NOMO-1 (cell line): Measurements from ENCODE around the gene KRI1.
A peak's percentile ranks its signal among the peaks of the same experiment; 100 is the strongest.
"Not testable (repeated sequence)": the region's sequence is repeated elsewhere in the genome, so short reads cannot be mapped to it uniquely, and the experiment has no call there.

Experiments
- DNase-seq, 2 experiments: peaks; one replicate each; lab custom pipeline; 2025; ENCODE audit not compliant: unreplicated experiment in 2 of 2; lab: John Stamatoyannopoulos, UW

The KRI1 gene

GRCh38 chr19:10551698-10552301, 14.0 kb downstream of the KRI1 start:
- DNase-seq: peak; percentile 52 to 63

GRCh38 chr19:10551006-10551405, 14.8 kb downstream of the KRI1 start:
- not testable (repeated sequence) for DNase-seq

DNA sequence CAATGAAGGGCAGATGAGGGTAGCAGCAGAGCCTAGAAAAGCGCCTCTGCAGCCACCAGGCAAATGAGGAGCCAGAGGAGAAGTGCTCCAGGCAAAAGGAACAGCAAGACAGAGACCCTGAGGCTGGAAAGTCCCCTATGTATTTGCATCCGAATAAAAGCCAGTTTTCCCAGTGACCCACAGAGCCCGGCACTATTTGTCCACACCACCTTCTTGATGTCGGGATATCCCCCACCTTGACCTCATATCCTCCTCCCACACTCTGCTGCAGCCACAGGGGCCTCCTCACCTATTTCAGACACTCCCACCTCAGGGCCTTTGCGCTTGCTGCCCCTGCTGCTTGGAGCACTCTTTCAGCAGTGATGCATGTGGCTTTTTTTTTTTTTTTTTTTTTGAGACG, 15.5 kb downstream of the KRI1 start:
- DNase-seq: no peak

DNA sequence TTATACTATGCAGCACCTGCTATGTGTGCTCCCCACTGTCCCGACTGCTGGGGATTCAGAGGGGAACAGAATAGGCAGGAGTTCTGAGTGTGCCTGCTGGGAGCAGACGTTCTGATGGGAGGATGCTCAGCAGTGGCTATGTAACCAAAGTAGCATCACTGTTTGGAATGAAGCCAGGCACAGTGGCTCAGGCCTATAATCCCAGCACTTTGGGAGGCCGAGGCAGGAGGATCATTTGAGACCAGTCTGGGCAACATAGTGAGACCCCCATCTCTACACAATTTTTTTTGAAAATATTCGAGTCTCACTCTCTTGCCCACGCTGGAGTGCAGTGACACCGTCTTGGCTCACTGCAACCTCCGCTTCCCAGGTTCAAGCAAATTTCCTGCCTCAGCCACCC, 16.1 kb downstream of the KRI1 start:
- no peak for DNase-seq

DNA sequence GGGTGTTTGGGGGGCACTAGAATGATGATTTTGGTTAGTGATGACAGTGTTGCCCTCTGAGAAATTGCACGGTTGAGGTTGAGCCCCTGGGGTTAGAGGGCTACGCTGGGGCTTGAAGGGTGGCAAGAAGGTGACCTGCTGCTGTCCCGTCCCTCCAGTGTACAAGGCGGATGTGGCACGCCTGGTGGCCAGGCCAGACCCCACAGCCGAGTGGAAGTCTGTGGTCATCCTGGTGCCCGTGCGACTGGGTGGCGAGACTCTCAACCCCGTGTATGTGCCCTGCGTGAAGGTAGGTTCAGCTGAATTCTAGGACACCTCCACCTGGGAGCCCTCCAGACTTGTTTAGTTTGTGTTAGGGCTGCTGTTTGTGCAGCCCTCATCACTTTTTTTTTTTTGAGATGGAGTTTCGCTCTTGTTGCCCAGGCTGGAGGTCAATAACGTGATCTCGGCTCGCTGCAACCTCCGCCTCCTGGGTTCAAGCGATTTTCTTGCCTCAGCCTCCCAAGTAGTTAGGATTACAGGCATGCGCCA, 17.0 kb downstream of the KRI1 start:
- no peak for DNase-seq

DNA sequence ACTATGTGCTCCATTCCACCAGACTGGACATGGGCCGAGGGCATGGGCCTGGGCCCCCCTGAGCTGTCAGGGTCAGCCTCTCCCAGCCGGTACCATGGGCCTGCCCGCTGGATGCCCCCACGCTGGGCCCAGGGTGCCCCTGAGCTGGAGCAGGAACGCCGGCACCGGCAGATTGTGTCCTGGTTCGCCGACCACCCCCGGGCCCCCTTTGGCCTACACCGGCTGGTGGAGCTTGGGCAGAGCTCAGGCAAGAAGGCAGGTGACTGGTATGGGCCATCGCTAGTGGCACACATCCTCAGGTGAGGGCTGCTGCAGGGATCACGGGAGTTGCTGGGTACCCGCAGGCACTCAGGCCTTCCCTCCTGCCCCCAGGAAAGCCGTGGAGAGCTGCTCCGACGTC, 19.0 kb downstream of the KRI1 start:
- no peak for DNase-seq

DNA sequence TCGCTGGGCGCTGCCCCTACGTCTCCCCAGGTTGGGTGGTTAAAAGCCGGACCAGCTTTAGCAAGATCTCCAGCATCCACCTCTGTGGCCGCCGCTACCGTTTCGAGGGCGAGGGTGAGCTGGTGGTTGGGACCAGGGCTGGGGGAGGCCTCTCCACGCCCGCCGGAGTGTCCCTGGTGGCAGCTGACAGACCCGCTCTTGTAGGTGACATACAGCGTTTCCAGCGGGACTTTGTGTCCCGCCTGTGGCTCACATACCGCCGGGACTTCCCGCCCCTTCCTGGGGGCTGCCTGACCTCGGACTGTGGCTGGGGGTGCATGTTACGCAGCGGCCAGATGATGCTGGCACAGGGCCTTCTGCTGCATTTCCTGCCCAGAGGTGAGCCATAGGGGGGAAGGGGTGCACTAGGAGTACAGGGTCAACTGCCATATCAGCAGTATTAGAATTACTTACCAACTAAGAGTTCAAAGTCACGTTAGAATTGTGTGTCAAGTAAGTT, 21.0 kb downstream of the KRI1 start:
- DNase-seq: no peak

- DNase-seq: peak in 1 of 2 experiments; percentile 11
These were observed 21.5 kb downstream of the KRI1 start for GRCh38 chr19:10544242-10544752.

GRCh38 chr19:10543420-10544241, 22.2 kb downstream of the KRI1 start, which contains the start of gene ATG4D:
Gene ATG4D, plus strand, starts transcription at chr19:10543904. Its CDS starts 187 bp downstream, at chr19:10544091.
- DNase-seq: peak; percentile 56 to 60

DNA sequence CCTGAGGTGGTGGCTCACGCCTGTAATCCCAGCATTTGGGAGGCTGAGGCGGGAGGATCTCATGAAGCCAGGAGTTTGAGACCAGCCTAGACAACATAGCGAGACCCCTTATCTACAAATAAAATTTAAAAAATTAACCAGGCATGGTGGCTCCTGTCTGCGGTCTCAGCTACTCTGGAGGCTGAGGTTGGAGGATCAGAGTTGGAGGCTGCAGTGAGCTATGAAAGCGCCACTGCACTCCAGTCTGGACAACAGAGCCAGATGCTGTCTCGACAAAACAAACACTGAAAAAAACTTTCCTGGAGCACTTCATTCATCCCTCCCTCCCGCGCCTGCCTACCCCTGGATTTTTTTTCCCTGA, 22.8 kb downstream of the KRI1 start:
- DNase-seq: no peak

GRCh38 chr19:10539016-10539415, 26.8 kb downstream of the KRI1 start:
- DNase-seq: peak; percentile 29 to 55

DNA sequence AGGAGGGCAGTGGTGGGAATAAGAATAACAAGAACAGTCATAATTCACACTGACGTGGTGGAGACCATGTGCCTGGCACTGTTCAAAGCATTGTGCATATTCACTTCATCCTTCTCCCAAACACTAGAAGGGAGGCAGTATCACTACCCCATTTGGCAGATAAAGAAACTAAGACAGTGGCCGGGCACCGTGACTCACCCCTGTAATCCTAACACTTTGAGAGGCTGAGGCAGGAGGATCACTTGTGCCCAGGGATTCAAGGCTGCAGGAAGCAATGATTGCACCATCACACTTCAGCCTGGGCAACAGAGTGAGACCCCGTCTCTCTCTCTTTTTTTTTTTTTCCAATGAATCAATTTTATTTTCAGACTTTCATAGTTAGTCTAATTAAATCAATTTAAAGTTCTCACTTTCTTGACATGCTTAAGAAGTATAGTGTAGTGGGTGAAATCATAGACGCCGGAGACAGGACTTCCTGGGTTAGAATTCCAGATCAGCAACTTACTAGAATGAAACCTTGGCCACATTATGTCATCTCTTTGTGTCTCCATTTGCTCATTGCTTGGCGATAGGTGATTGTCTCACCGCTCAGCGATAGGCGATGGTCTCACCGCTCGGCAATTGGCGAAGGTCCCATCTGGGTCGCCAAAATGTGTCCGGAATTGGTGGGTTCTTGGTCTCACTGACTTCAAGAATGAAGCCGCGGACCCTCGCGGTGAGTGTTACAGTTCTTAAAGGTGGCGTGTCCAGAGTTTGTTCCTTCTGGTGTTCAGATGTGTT, 27.4 kb downstream of the KRI1 start:
- peak; percentile 23 to 26 for DNase-seq

DNA sequence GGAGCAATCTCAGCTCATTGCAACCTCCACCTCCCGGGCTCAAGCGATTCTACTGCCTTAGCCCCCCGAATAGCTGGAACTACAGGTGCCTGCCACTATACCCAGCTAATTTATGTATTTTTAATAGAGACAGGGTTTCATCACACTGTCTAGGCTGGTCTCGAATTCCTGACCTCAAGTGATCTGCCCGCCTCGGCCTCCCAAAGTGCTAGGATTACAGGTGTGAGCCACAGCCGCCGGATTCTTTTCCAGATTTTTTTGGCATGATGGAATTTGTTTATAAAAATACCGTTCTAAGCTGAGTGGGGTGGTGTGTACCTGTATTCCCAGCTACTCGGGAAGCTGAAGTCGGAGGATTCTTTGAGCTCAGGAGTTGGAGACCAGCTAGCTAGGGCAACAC, 28.1 kb downstream of the KRI1 start:
- DNase-seq: no peak

DNA sequence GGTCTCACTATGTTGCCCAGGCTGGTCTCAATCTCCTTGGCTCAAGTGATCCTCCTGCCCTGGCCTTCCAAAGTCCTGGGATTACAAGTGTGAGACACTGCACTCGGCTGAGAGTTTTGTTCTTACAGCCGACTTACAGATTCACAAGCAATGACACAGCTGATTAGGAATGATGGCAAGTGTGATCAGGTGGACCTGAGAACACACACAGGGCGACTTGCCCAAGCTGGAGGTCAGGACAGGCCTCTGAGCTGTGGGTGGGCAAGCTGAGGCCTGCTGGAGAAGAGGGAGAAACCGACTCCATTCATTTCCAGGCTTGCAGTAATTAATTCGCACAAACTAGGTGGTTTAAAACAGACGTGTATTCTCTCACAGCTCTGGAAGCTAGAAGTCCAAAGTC, 30.2 kb downstream of the KRI1 start:
- no peak for DNase-seq

DNA sequence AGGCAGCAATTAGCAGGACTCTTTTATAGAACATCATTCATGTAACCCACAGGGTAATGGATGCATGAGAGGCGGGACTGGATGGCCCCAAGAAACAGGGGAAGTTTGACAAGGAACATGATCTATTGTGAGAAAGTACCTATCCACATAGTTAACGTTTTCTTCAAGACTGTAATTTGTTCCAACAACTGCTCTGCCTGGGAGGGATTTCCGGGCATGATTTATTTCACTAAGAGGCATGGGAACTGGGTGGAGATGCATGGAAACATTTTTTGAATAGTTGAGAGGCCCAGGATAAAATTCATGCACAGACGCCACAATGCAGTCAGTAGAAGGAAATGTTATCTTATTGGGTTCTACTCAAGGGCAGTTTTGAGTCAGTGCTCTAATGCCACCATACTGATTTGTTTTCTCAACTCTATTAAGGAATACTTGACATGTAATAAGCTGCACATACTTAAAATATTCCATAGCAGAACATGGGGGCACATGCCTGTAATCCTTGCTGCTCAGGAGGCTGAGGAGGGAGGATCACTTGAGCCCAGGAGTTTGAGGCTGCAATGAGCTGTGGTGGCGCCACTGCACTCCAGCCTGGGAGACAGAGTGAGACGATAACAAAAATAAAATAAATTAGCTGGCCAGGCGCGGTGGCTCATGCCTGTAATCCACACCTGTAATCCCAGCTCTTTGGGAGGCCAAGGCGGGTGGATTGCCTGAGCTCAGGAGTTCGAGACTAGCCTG, 32.0 kb downstream of the KRI1 start:
- DNase-seq: peak in 1 of 2 experiments; percentile 30

- no peak for DNase-seq
These were observed 33.4 kb downstream of the KRI1 start for GRCh38 chr19:10532457-10532856.

- not testable (repeated sequence) for DNase-seq
These were observed 38.9 kb downstream of the KRI1 start for GRCh38 chr19:10526887-10527286.

GRCh38 chr19:10525636-10526035, 40.2 kb downstream of the KRI1 start:
- no peak for DNase-seq

GRCh38 chr19:10523135-10523636, 42.6 kb downstream of the KRI1 start:
- DNase-seq: no peak
